Gastroesophageal sphincter (tissue), 2 donors: Measurements from ENCODE around the gene SCUBE3.

Experiments
- EP300 ChIP-seq: sonication (generic); formaldehyde crosslinking; IDR thresholded peaks from one replicate; pipeline ENCODE4 v1.6.1; 2017; ENCODE audit warnings: antibody characterized with exemption, mild to moderate bottlenecking
- POLR2AphosphoS5 ChIP-seq: sonication (generic); formaldehyde crosslinking; IDR thresholded peaks from one replicate; pipeline ENCODE4 v1.6.1; 2017; ENCODE audit warnings: antibody characterized with exemption

DNA sequence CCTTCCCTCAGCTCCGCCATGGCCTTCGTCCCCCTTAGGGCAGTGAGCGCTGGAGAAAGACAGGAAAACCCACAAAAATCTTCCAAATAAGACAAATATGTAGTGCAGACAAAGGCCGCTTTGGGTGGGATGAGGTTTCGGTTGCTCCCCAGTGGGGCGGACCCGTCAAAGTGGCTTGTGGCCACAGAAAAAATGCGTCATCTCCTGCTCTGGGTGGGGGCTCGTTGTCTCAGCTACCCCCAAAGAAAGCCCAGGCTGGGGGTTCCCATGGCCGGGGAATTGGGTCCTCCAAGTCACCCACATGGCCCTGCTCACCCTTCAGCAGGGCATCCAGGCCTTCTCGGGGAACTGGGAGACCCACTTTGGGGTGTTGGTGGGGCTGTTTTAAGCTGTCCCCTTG lies 21.9 kb upstream of the SCUBE3 start:
- TF ChIP-seq EP300: no peak
- no peak for TF ChIP-seq POLR2AphosphoS5
